Neutrophil (primary cell): ENCODE data around the gene ZNF619.
A peak's percentile ranks its signal among the peaks of the same experiment; 100 is the strongest.

Experiments used
- H3K27ac ChIP-seq: fragments of 200-600 bp; sonication (generic); 2 replicates; pipeline ENCODE4 v1.5.1; 2016; ENCODE audit warnings: mild to moderate bottlenecking, moderate library complexity
- H3K27me3 ChIP-seq: fragments of 200-600 bp; sonication (generic); 2 replicates; pipeline ENCODE4 v1.6.0; 2016; ENCODE audit warnings: mild to moderate bottlenecking
- H3K36me3 ChIP-seq: fragments of 200-600 bp; sonication (generic); 2 replicates; pipeline ENCODE4 v1.5.1; 2017
- H3K4me1 ChIP-seq, 2 experiments: fragments of 200-600 bp in 1 of 2; sonication (generic) in 1 of 2; 1 replicate in 1 of 2; 2 replicates in 1 of 2; pipeline versions ENCODE4 v1.5.1 to v1.6.1; 2013 to 2016; ENCODE audit warnings: low read depth in 1 of 2, low read length in 1 of 2, mild to moderate bottlenecking in 1 of 2, moderate library complexity in 1 of 2; ENCODE audit not compliant: control insufficient read depth in 1 of 2, insufficient read depth in 1 of 2
- H3K4me3 ChIP-seq, 2 experiments: fragments of 200-600 bp in 1 of 2; sonication (generic) in 1 of 2; 1 replicate in 1 of 2; 2 replicates in 1 of 2; pipeline ENCODE4 v1.5.1; 2013 to 2016; ENCODE audit warnings: low read depth in 1 of 2, low read length in 1 of 2, mild to moderate bottlenecking in 1 of 2, moderate library complexity in 1 of 2
- H3K9me3 ChIP-seq: fragments of 200-600 bp; sonication (generic); 2 replicates; pipeline ENCODE4 v1.5.1; 2016
- TF ChIP-seq, protein P1 (sequence below): fragments of 200-600 bp; sonication (generic); IDR thresholded peaks from 2 replicates; pipeline ENCODE4 v1.5.1; 2016; ENCODE audit warnings: antibody characterized with exemption

The ZNF619 gene

GRCh38 chr3:40523781-40524180 lies 46.9 kb downstream of the ZNF619 start:
- no peaks in the 10 kb centered on the region for H3K9me3 ChIP-seq
- peaks cover 11% of the 10 kb centered on the region for H3K36me3 ChIP-seq
- TF ChIP-seq, protein P1, sequence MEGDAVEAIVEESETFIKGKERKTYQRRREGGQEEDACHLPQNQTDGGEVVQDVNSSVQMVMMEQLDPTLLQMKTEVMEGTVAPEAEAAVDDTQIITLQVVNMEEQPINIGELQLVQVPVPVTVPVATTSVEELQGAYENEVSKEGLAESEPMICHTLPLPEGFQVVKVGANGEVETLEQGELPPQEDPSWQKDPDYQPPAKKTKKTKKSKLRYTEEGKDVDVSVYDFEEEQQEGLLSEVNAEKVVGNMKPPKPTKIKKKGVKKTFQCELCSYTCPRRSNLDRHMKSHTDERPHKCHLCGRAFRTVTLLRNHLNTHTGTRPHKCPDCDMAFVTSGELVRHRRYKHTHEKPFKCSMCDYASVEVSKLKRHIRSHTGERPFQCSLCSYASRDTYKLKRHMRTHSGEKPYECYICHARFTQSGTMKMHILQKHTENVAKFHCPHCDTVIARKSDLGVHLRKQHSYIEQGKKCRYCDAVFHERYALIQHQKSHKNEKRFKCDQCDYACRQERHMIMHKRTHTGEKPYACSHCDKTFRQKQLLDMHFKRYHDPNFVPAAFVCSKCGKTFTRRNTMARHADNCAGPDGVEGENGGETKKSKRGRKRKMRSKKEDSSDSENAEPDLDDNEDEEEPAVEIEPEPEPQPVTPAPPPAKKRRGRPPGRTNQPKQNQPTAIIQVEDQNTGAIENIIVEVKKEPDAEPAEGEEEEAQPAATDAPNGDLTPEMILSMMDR, result no peak
- H3K27me3 ChIP-seq, result no peaks in the 10 kb centered on the region
- no peak overlapping the region for H3K4me3 ChIP-seq
- peaks cover 14 to 16% of the 10 kb centered on the region in 2 experiments for H3K4me1 ChIP-seq
- no peak overlapping the region for H3K27ac ChIP-seq

DNA sequence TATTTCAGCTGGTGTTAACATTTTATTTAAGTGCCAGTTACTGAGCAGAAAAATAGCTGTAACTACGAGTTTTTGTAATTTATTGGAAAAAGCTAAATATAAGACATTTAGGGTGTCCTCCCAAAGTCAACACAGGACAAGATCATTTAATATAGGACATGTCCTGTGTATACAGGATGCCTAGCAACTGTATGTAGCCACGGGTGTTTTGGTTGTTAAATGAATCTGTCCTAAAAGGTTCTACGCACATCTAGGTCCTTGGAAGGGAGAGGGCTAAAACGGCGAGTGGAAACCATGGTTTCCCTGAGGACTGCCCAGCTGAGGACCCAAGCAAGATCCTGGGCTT lies 47.3 kb downstream of the ZNF619 start:
- TF ChIP-seq, protein P1, result no peak
- H3K4me1 ChIP-seq, result peaks cover 14 to 16% of the 10 kb centered on the region in 2 experiments

GRCh38 chr3:40524568-40525285 lies 47.8 kb downstream of the ZNF619 start, which contains the start of gene ZNF621:
TSS of gene ZNF621 (plus strand) at chr3:40524960. CDS start at chr3:40525841, 881 bp downstream.
- peaks cover 14 to 16% of the 10 kb centered on the region in 2 experiments for H3K4me1 ChIP-seq
- H3K27ac ChIP-seq, result peak within 1 kb of the TSS; percentile 69
- TF ChIP-seq, protein P1, result peak; percentile 27
- no peaks in the 10 kb centered on the region for H3K27me3 ChIP-seq
- no peaks in the 10 kb centered on the region for H3K9me3 ChIP-seq
- H3K36me3 ChIP-seq, result peaks cover 21% of the 10 kb centered on the region
- H3K4me3 ChIP-seq, result peak within 1 kb of the TSS; percentile 75 to 83

More for the DNA sequence above, 47.3 kb downstream of the ZNF619 start:
- Histone ChIP-seq H3K27me3 (no peaks in the 10 kb centered on the region), H3K4me3 (peak overlapping the region; percentile 75 to 83), H3K9me3 (no peaks in the 10 kb centered on the region), H3K36me3 (peaks cover 16% of the 10 kb centered on the region), H3K27ac (peak overlapping the region; percentile 69)

DNA sequence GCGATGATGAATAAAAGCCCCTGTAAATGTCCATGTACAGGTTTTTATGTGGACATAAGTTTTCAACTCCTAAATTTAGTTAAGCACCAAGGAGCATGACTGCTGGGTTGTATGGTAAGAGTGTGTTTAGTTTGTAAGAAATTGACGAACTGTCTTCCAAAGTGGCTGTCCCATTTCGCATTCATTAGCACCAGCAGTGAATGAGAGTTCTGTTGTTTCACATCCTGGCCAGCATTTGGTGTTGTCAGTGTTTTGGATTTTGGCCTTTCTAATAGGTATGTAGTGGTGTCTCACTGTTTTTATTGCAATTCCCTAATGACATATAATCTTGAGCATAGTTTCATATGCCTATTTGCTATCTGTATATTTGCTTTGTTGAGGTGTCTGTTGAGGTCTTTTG lies 51.5 kb downstream of the ZNF619 start:
- Histone ChIP-seq H3K4me3 (no peak overlapping the region), H3K4me1 (peaks cover 14 to 16% of the 10 kb centered on the region in 2 experiments), H3K27ac (no peak overlapping the region), H3K9me3 (no peaks in the 10 kb centered on the region), H3K36me3 (peaks cover 52% of the 10 kb centered on the region), H3K27me3 (no peaks in the 10 kb centered on the region)
- TF ChIP-seq, protein P1, result no peak

DNA sequence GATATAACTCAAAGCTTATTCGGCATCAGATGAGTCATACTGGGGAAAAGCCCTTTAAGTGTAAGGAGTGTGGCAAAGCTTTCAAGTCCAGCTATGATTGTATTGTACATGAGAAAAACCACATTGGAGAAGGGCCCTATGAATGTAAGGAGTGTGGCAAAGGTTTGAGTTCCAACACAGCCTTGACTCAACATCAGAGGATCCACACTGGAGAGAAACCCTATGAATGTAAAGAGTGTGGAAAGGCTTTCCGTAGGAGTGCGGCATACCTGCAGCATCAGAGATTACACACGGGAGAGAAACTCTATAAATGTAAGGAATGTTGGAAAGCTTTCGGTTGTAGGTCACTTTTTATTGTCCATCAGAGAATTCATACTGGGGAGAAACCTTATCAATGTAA lies 55.3 kb downstream of the ZNF619 start:
- no peaks in the 10 kb centered on the region for H3K9me3 ChIP-seq
- H3K4me1 ChIP-seq, result no peaks in the 10 kb centered on the region
- no peak overlapping the region for H3K4me3 ChIP-seq
- H3K36me3 ChIP-seq, result peaks cover 58% of the 10 kb centered on the region
- H3K27ac ChIP-seq, result no peak overlapping the region
- TF ChIP-seq, protein P1, result no peak
- H3K27me3 ChIP-seq, result no peaks in the 10 kb centered on the region
